SK-N-MC (cell line): ENCODE data around the gene PRKCZ.

ENCODE experiments used
- EZH2 ChIP-seq: fragments of 200-600 bp; sonication (generic); IDR thresholded peaks from one replicate; pipeline ENCODE4 v1.6.1; 2017; ENCODE audit warnings: antibody characterized with exemption
- FOXP2 ChIP-seq: optimal IDR thresholded peaks from 2 replicates; pipeline ENCODE3; 2011; ENCODE audit warnings: mild to moderate bottlenecking, moderate library complexity; ENCODE audit not compliant: insufficient read depth; ENCODE audit errors: extremely low read length, control extremely low read depth
- POLR2AphosphoS5 ChIP-seq: IDR thresholded peaks from 2 replicates; pipeline ENCODE4 v1.6.1; 2012; ENCODE audit warnings: mild to moderate bottlenecking, low read depth, low read length, borderline replicate concordance

GRCh38 chr1:2032737-2033136 is 17.5 kb upstream of the PRKCZ start:
- TF ChIP-seq EZH2 (no peak), POLR2AphosphoS5 (no peak), FOXP2 (no peak)
